AG09309 (cell line): ENCODE results near the gene IRX2.

ENCODE experiments used
- DNase-seq: peaks from one replicate; pipeline ENCODE4 v3.0.0-alpha.2; 2010; ENCODE audit warnings: low read depth
- H3K4me3 ChIP-seq: 2 replicates; pipeline ENCODE4 v1.5.1; 2011; ENCODE audit warnings: mild to moderate bottlenecking, low read depth, low read length, moderate library complexity; ENCODE audit not compliant: control insufficient read depth
- TF ChIP-seq, protein P1 (sequence below): IDR thresholded peaks from 2 replicates; pipeline ENCODE4 v1.5.1; 2011; ENCODE audit warnings: mild to moderate bottlenecking, low read depth, low read length, inconsistent platforms; ENCODE audit not compliant: insufficient read depth, control insufficient read depth; ENCODE audit errors: missing control alignments

IRX2 gene

DNA sequence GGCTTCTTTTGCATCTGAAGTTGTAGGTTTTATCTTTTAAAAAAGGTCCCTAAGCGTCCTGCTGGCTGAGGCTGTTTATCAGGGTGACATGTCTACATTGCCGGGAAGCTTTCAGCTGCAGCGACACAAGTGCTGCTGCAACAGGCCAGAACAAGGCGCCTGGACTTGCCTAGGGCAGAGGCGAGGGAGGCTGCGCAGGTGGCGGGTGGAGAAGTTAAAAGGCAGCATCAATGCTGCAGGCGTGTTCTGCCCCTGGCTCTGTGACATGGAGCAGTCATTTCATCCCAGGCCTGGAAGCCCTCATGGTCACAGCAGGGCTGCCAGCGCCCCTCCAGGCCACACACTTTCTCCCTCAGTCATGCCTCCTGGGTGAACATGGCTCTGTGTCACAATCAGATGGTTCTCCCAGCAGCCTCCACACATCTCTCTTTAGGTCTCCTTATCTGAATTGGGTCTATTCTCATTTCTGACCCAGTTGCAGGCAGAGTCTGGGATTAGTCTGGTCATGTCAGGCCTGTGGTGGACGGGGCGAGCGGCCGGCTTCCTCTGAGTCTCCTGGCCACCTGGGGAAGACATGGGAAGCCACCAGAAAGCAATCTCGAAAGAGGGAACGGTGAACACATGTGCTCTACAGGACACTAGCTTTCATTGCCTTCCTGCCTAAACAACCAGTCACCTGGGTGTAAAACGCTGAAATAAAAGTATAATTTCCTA lies 41.3 kb downstream of the IRX2 start:
- no peak overlapping the region for H3K4me3 ChIP-seq
- no peak for DNase-seq

DNA sequence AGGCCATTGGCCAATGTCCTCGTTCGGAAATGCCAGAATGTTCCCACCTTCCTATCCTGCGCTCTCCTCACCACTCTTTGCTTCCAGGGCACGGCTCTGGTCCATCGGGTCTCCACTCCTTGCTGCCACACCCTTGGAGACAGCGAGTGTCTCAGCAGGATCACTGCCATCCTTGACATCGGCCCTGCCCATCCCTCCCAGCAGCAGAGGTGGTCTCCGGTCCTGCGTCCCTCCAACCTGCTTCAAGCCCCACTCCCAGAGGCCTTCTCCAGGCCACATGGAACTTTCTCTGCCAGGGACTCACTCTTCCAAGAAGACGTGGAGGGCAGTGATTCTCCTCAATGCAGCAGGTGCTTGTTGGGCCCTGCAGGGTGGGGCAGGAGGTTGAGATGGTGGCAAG lies 42.7 kb downstream of the IRX2 start:
- no peak overlapping the region for H3K4me3 ChIP-seq
- TF ChIP-seq, protein P1, sequence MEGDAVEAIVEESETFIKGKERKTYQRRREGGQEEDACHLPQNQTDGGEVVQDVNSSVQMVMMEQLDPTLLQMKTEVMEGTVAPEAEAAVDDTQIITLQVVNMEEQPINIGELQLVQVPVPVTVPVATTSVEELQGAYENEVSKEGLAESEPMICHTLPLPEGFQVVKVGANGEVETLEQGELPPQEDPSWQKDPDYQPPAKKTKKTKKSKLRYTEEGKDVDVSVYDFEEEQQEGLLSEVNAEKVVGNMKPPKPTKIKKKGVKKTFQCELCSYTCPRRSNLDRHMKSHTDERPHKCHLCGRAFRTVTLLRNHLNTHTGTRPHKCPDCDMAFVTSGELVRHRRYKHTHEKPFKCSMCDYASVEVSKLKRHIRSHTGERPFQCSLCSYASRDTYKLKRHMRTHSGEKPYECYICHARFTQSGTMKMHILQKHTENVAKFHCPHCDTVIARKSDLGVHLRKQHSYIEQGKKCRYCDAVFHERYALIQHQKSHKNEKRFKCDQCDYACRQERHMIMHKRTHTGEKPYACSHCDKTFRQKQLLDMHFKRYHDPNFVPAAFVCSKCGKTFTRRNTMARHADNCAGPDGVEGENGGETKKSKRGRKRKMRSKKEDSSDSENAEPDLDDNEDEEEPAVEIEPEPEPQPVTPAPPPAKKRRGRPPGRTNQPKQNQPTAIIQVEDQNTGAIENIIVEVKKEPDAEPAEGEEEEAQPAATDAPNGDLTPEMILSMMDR: no peak
- DNase-seq: no peak

More for the DNA sequence above, 41.3 kb downstream of the IRX2 start:
- TF ChIP-seq, protein P1: no peak

DNA sequence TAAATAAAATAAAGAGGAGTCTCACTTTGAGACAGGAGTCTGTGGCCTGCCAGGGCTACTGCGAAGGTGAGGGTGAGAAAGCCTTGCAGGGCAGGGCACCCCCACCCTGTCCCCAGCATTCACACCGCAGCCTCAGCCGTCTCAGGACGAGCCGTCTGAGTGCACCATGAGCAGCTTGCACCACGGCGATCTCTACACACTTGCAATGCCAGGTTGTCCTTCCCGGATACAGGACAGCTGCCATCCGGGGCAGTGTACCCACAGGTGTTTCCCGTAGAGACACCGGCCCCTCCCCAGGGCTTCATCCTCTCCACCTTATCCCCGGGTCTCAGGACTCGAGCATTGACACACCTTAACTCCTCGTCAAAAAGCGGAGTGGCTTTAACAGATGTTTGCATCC lies 43.3 kb downstream of the IRX2 start:
- no peak for DNase-seq
- H3K4me3 ChIP-seq: no peak overlapping the region
- TF ChIP-seq, protein P1: no peak

DNA sequence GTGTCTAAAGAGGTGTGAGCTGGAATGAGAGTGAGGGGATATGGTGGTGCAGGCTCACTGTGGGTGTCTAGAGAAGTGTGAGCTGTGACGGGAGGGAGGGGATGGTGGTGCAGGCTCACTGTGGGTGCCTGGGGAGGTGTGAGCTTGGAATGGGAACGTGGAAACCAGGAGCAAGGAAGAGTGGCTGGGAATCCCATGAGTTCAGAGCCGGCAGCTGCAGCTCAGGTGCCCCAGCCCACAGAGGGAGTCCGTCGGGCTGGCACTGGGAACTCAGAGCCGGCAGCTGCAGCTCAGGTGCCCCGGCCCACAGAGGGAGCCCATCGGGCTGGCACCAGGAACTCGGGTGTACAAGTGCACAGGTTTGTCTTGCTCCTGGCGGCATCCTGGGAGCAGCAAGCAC lies 45.6 kb downstream of the IRX2 start:
- H3K4me3 ChIP-seq: no peak overlapping the region
- TF ChIP-seq, protein P1: no peak
- no peak for DNase-seq

DNA sequence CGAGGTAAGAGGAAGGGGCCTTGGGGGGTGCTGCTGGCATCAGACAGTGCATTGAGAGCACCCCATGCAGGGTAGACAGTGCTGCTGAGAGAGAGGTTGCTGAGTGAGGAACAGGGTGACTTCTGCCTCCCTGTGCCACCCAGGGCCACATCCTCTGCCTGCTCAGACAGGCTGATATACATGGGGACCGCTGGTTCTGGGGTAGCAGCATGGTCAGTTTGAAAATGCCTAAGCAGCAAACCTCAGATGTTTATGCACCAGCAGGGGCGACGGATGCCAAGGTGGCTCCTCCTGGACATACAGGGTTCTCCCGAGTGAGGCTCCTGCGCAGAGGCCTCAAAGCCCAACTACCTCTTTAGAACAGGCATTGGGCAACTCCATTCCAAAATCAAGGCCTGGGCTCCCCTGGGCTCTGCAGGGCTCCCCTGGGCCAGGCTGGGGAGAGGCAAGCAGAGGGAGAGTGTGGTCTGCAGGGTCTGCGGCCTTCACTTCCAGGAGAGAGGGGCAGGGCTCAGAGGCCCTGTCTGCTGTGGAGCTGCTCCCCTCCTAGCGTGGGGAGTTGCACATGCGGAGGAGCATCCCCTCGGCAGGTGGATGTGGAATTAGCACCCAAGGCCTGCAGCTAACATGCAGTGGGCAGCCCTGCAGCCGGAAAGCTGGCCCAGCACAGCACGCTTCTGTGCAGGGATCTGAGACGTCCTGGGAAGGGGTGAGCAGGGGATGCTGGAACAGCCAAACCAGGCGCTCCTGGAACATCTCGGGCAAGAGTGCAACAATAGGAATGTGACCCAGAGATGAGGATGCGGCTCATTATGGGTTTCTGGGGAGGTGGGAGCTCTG lies 46.5 kb downstream of the IRX2 start:
- no peak for DNase-seq
- TF ChIP-seq, protein P1: no peak
- no peak overlapping the region for H3K4me3 ChIP-seq

DNA sequence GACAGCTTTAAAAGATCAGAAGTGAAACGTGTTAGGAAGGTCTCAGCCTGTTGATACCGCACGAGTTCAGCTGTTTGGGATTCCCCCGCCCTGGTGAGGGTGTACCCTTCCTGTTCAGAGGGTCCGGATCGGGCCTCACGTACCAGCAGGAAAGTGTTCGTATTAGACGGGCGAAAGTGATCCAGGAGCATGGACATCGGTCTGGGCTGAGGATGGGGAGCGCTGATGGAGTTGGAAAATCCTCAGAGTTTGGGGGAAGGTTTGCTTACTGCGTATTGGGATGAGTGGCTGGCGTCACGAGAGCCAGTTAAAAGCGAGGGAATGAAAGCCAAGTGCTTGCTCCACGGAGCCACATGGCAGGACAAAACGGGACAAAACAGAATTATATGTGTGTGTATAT lies 47.4 kb downstream of the IRX2 start:
- TF ChIP-seq, protein P1: no peak

More for the DNA sequence above, 47.4 kb downstream of the IRX2 start:
- no peak overlapping the region for H3K4me3 ChIP-seq
- DNase-seq: no peak
